ENCODE data around the gene USH2A. TPM values are rescaled to one million over a fixed set of nuclear protein-coding genes. Genes with fewer than 3 reads are reported as not detected.

The USH2A gene
- total RNA-seq, 1 donor from 2014 or later, result not detected

DNA sequence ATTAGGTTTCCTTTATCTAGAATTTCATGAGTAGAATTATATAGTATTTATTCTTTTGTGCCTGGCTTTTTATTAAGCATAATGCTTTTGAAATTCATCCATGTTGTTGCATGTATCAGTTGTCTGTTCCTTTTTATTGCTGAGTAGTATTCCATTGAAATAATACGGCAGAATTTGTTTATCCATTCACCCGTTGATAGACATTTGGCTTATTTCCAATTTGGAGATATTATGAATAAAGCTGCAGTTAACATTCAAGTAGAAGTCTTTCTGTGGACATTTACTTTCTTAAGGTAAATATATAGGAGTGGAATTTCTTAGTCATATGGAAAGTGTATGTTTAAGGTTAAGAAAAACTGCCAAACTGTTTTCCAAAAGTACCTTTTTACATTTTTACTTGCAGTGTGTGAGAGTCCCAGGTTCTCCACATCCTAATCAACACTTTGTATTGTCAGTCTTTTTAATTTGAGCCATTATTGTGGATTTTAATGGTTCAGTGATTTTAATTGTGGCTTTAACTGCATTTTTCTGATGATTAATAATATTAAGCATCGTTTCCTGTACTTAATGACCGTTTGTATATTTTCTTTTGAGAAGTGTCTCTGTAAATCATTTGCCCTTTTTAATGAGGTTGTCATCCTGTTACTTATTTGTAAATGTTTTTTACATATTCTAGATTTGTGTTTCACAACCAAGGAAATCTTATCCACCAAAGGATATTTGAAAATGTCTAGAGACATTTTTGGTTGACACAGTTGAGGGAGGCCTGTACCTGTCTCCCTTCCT, 833.4 kb downstream of the USH2A start:
- no peak for DNase-seq (ENCODE audit: low spot score)
- Mint-ChIP-seq H3K9me3 (no peaks in the 10 kb centered on the region), H3K36me3 (ENCODE audit: low read depth) (peaks cover 3% of the 10 kb centered on the region)

GRCh38 chr1:215584389-215584788, 838.9 kb downstream of the USH2A start:
- DNase-seq (ENCODE audit: low spot score), result no peak
- Mint-ChIP-seq H3K27me3 (ENCODE audit: insufficient read depth) (no peaks in the 10 kb centered on the region), H3K36me3 (ENCODE audit: low read depth) (peaks cover 3% of the 10 kb centered on the region), H3K9me3 (no peaks in the 10 kb centered on the region), H3K4me1 (ENCODE audit: low read depth) (no peaks in the 10 kb centered on the region), H3K27ac (no peak overlapping the region), H3K4me3 (no peak overlapping the region)
- intact Hi-C loops (cut with micrococcal nuclease), result no loop called here

More for the DNA sequence above, 833.4 kb downstream of the USH2A start:
- H3K27ac Mint-ChIP-seq, result no peak overlapping the region
- H3K4me3 Mint-ChIP-seq, result no peak overlapping the region
- intact Hi-C loops (cut with micrococcal nuclease), result no loop called here
- H3K27me3 Mint-ChIP-seq (ENCODE audit: insufficient read depth), result no peaks in the 10 kb centered on the region
- H3K4me1 Mint-ChIP-seq (ENCODE audit: low read depth), result peaks cover 11% of the 10 kb centered on the region

- H3K9me3 Mint-ChIP-seq, result no peaks in the 10 kb centered on the region
- intact Hi-C loops (cut with micrococcal nuclease), result no loop called here
Measured at GRCh38 chr1:215583185-215583749, 840.0 kb downstream of the USH2A start.

GRCh38 chr1:215581896-215582295, 841.4 kb downstream of the USH2A start:
- intact Hi-C loops (cut with micrococcal nuclease), result no loop called here
- Mint-ChIP-seq H3K4me1 (ENCODE audit: low read depth) (no peaks in the 10 kb centered on the region), H3K27me3 (ENCODE audit: insufficient read depth) (no peaks in the 10 kb centered on the region), H3K27ac (no peak overlapping the region), H3K36me3 (ENCODE audit: low read depth) (peaks cover 6% of the 10 kb centered on the region), H3K4me3 (no peak overlapping the region), H3K9me3 (no peaks in the 10 kb centered on the region)
- no peak for DNase-seq (ENCODE audit: low spot score)

More at GRCh38 chr1:215583185-215583749, 840.0 kb downstream of the USH2A start:
- no peak for DNase-seq (ENCODE audit: low spot score)
- Mint-ChIP-seq H3K4me3 (no peak overlapping the region), H3K27me3 (ENCODE audit: insufficient read depth) (no peaks in the 10 kb centered on the region), H3K4me1 (ENCODE audit: low read depth) (no peaks in the 10 kb centered on the region), H3K36me3 (ENCODE audit: low read depth) (peaks cover 6% of the 10 kb centered on the region), H3K27ac (no peak overlapping the region)

Measured in activated T-helper 1 cell treated with anti-CD3 and anti-CD28 coated beads, Interleukin-12 subunit alpha, Interleukin-12 subunit beta, Interleukin-2, Interleukin-4 antibody, amounts not matched to agents 30 ng/mL and 10 ng/mL and 1 ng/mL, durations not matched to agents 14 hours and 24 hours and 36 hours (primary cell).